IPS-18c (cell line): ENCODE data around the gene AOC2.

Experiments
- H3K4me3 ChIP-seq: 2 replicates; pipeline ENCODE4 v1.7.0; 2013; ENCODE audit warnings: low read depth, mild to moderate bottlenecking, low read length, moderate library complexity; ENCODE audit not compliant: insufficient read depth
- H3K9me3 ChIP-seq: one replicate; pipeline ENCODE4 v1.6.1; 2013; ENCODE audit warnings: mild to moderate bottlenecking, low read length, moderate library complexity; ENCODE audit not compliant: control insufficient read depth, insufficient read depth

AOC2 gene

DNA sequence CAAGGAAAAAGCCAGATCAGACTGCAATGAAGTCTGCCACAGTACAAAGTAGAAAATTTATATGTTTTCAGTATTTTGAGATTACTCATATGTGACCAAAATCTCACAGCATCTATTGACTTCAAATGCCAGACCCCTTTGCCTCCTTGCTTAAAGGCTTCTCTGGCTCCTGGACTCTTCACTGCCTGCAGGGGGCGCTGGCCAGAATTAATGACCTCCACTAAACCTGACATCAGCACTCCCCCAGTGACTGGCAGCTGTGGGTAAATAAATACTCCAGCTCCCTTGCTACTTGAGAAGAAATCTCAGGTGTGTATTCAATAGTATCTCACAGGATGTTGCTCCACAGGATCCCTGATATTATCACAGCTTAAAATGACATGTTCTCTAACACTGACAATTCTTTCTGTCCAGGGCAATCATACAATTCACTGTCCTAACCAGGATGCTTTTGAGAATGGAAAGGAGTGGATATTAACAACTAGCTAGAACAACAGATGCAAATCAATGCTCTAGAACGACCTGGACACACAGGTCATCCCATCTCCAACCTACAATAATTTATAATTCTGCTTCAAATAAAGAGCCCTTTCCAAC, 24.3 kb upstream of the AOC2 start:
- no peak overlapping the region for H3K4me3 ChIP-seq
- H3K9me3 ChIP-seq, result no peaks in the 10 kb centered on the region

DNA sequence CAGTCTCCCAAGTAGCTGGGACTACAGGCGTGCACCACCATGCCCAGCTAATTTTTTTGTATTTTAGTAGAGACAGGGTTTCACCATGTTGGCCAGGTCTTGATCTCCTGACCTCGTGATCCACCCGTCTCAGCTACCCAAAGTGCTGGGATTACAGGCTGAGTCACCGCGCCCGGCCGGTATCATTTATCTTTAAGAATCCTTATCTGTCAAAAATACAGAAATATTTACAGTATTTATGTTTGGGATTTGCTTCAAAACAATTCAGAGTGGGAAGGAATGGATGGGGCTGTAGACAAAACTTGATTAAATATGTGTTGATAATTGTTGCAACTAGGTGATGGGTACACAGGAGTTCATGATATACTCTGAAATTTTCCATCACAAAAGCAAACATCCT, 23.2 kb upstream of the AOC2 start:
- no peaks in the 10 kb centered on the region for H3K9me3 ChIP-seq
- no peak overlapping the region for H3K4me3 ChIP-seq

GRCh38 chr17:42827472-42827871, 16.9 kb upstream of the AOC2 start:
- H3K9me3 ChIP-seq, result no peaks in the 10 kb centered on the region
- H3K4me3 ChIP-seq, result no peak overlapping the region

DNA sequence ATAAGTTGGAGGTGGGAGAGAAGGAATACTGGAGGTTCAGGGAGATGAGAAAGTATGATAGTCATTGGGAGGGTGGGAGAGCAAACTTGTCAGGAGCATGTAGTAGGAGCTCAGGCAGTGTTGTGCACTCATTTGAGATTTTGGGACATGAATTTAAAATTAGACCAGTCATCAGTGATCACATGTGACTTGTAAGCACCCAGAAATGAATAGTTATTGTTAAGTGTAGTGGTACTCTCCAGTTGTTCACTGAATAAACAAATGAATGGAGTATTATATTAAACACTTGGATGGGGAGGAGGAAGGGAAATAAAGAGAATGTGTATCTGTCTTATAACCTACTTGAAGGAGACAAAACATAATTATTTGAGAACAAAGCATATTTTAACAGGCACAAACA, 13.4 kb upstream of the AOC2 start:
- Histone ChIP-seq H3K9me3 (no peaks in the 10 kb centered on the region), H3K4me3 (no peak overlapping the region)

- Histone ChIP-seq H3K4me3 (peak overlapping the region; percentile 99), H3K9me3 (no peaks in the 10 kb centered on the region)
Observed at GRCh38 chr17:42832213-42832933, 12.0 kb upstream of the AOC2 start.

GRCh38 chr17:42832934-42833766, 11.2 kb upstream of the AOC2 start, which contains the start of gene PSME3:
PSME3 (plus strand) TSS chr17:42833397; CDS start chr17:42833632, 235 bp downstream.
- peak within 1 kb of the TSS; percentile 99 for H3K4me3 ChIP-seq
- no peaks in the 10 kb centered on the region for H3K9me3 ChIP-seq

- peak overlapping the region; percentile 99 for H3K4me3 ChIP-seq
Observed at GRCh38 chr17:42833767-42834422, 10.5 kb upstream of the AOC2 start.

DNA sequence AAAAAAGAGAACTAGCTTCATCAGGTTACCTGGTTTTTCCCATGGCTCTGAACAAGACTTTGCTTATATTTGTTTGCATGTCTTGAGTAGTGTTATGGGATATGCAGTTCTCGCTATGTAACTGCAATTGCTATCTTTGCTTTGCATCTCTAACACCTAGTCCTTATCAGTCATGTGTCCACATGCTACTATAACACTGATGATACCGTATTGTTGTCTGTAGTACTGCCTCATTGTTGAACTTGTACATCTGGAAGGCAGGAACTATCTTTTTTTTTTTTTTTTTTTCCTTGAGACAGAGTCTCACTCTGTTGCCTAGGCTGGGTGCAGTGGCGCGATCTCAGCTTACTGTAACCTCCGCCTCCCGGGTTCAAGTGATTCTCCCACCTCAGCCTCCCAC, 8.6 kb upstream of the AOC2 start:
- Histone ChIP-seq H3K4me3 (no peak overlapping the region), H3K9me3 (no peaks in the 10 kb centered on the region)

More at GRCh38 chr17:42833767-42834422, 10.5 kb upstream of the AOC2 start:
- no peaks in the 10 kb centered on the region for H3K9me3 ChIP-seq

- H3K4me3 ChIP-seq, result no peak overlapping the region
- no peaks in the 10 kb centered on the region for H3K9me3 ChIP-seq
Observed at GRCh38 chr17:42841975-42842685, 2.2 kb upstream of the AOC2 start.

DNA sequence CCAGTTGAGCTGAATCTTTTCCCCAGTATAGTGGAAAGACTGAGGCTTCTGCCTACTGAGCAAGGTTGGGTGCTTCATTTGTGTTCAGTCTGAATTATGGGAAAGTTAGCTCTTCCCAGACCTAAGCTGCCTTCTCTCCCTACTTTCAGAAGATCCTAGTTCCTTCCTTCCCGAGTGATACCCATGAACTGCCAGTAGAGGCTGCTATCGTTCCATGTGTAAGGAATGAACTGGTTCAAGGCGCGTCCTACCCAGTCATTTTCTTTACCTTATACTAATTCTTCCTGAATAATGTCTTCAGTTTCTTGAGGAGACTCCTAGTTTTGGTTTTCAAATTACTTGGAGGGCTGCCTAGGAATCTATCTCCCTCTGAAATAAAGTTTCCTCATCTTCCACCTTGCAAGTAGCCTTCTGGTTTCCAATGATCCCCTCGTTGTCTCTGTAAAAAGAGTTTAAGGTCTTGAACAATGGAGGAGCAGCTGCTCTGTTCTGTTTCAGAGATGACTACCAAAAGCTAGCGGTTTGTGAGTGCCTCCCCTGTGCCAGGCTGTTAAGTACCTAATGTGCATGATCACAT, 934 bp upstream of the AOC2 start:
- H3K4me3 ChIP-seq, result no peak overlapping the region
- H3K9me3 ChIP-seq, result no peaks in the 10 kb centered on the region

DNA sequence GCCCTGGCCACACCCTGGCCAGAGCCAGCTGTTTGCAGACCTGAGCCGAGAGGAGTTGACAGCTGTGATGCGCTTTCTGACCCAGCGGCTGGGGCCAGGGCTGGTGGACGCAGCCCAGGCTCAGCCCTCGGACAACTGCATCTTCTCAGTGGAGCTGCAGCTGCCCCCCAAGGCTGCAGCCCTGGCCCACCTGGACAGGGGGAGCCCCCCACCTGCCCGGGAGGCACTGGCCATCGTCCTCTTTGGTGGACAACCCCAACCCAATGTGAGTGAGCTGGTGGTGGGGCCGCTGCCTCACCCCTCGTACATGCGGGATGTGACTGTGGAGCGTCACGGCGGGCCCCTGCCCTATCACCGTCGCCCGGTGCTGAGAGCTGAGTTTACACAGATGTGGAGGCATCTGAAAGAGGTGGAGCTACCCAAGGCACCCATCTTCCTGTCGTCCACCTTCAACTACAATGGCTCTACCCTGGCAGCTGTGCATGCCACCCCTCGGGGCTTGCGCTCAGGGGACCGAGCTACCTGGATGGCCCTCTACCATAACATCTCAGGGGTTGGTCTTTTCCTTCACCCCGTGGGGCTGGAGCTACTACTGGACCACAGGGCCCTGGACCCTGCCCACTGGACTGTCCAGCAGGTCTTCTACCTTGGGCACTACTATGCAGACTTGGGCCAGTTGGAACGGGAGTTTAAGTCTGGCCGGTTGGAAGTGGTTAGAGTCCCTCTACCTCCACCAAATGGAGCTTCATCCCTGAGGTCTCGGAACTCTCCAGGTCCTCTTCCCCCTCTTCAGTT, 578 bp downstream of the AOC2 start:
- Histone ChIP-seq H3K4me3 (no peak overlapping the region), H3K9me3 (no peaks in the 10 kb centered on the region)

DNA sequence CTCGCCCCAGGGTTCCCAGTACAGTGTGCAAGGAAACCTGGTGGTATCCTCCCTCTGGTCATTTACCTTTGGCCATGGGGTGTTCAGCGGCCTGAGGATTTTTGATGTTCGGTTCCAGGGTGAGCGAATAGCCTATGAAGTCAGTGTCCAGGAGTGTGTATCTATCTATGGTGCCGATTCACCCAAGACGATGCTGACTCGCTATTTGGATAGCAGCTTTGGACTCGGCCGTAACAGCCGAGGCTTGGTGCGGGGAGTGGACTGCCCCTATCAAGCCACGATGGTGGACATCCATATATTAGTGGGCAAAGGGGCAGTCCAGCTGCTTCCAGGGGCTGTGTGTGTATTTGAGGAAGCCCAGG, 1.2 kb downstream of the AOC2 start:
- no peaks in the 10 kb centered on the region for H3K9me3 ChIP-seq
- no peak overlapping the region for H3K4me3 ChIP-seq

- Histone ChIP-seq H3K9me3 (no peaks in the 10 kb centered on the region), H3K4me3 (no peak overlapping the region)
Observed at GRCh38 chr17:42845918-42846593, 1.7 kb downstream of the AOC2 start.

- Histone ChIP-seq H3K9me3 (no peaks in the 10 kb centered on the region), H3K4me3 (no peak overlapping the region)
Observed at GRCh38 chr17:42846594-42847280, 2.4 kb downstream of the AOC2 start.

DNA sequence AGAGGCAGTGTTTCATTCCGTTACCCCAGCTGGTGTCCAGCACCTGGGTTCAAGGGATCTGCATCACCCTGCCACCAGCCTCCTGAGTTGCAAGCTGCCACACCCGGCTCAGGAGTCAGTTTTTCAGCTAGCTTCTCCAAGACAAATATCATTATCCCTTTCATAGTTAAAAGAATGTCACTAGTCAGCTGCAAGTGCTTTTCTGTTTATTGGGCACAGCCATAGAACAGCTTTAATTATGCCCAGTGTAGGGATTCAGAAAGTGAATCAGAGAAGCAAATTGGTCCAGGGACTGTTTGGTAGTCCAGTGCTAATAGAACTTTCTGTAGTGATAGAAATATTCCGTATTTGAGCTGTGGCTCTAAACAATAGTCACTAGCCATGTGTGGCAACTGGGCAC, 3.7 kb downstream of the AOC2 start:
- Histone ChIP-seq H3K9me3 (no peaks in the 10 kb centered on the region), H3K4me3 (no peak overlapping the region)
